Stimulated activated CD8-positive, alpha-beta memory T cell treated with anti-CD3 and anti-CD28 coated beads, Interleukin-4, amount 100 ng/mL, for 1 hour (primary cell): ENCODE data around the gene SS18L1.

Source experiments
- DNase-seq, 2 donors: peaks; one replicate each; pipeline ENCODE4 v3.0.0-alpha.2; 2020; ENCODE audit warnings: low read depth in 2 of 2, low spot score in 1 of 2

SS18L1 gene

GRCh38 chr20:62168890-62169435 lies 25.4 kb downstream of the SS18L1 start:
- no peak for DNase-seq

- no peak for DNase-seq
These were observed 27.0 kb downstream of the SS18L1 start for GRCh38 chr20:62170536-62170935.

- no peak for DNase-seq
These were observed 27.7 kb downstream of the SS18L1 start for GRCh38 chr20:62171245-62171644.

- no peak for DNase-seq
These were observed 29.1 kb downstream of the SS18L1 start for GRCh38 chr20:62172666-62173065.

- DNase-seq: no peak
These were observed 30.6 kb downstream of the SS18L1 start for GRCh38 chr20:62174021-62174804.

GRCh38 chr20:62174870-62175624 lies 31.5 kb downstream of the SS18L1 start:
- no peak for DNase-seq

- no peak for DNase-seq
These were observed 32.1 kb downstream of the SS18L1 start for GRCh38 chr20:62175711-62176110.

GRCh38 chr20:62176866-62177265 lies 33.3 kb downstream of the SS18L1 start:
- DNase-seq: no peak

GRCh38 chr20:62177307-62177706 lies 33.7 kb downstream of the SS18L1 start:
- DNase-seq: no peak

- DNase-seq: no peak
These were observed 35.0 kb downstream of the SS18L1 start for GRCh38 chr20:62178316-62179161.

GRCh38 chr20:62179162-62179504 lies 35.6 kb downstream of the SS18L1 start:
- no peak for DNase-seq

GRCh38 chr20:62181808-62182207 lies 38.2 kb downstream of the SS18L1 start:
- DNase-seq: no peak

- DNase-seq: peak; percentile 87
These were observed 39.2 kb downstream of the SS18L1 start, which contains the start of gene MTG2 for GRCh38 chr20:62182469-62183425. Gene MTG2, plus strand, starts transcription at chr20:62183028. Its CDS starts 10,393 bp downstream, at chr20:62193421.

GRCh38 chr20:62183426-62184142 lies 40.0 kb downstream of the SS18L1 start:
- DNase-seq: no peak

GRCh38 chr20:62186096-62186426 lies 42.5 kb downstream of the SS18L1 start:
- DNase-seq: no peak

- DNase-seq: no peak
These were observed 43.6 kb downstream of the SS18L1 start for GRCh38 chr20:62186887-62187866.

GRCh38 chr20:62190639-62191411 lies 47.3 kb downstream of the SS18L1 start:
- DNase-seq: no peak
